ENCODE results near the gene PI4K2A.
A peak's percentile ranks its signal among the peaks of the same experiment; 100 is the strongest.

The PI4K2A gene

GRCh38 chr10:97676770-97677581 lies 36.5 kb downstream of the PI4K2A start:
- Histone ChIP-seq H4K20me1 (ENCODE audit: insufficient read depth, low read length) (no peaks in the 10 kb centered on the region), H3K9me2 (ENCODE audit: low read depth, low read length) (no peaks in the 10 kb centered on the region), H3K9me3 (ENCODE audit: low read length) (no peaks in the 10 kb centered on the region), H3K4me3 (ENCODE audit: low read depth, low read length, poor library complexity, severe bottlenecking) (no peak overlapping the region), H2AFZ (ENCODE audit: low read length) (no peak overlapping the region), H3K36me3 (ENCODE audit: insufficient read depth, low read length) (no peaks in the 10 kb centered on the region; the same call in 1 of the 2 replicates), H3K27ac (ENCODE audit: low read depth, low read length, poor library complexity, severe bottlenecking) (no peak overlapping the region), H3K4me2 (ENCODE audit: low read length) (no peak overlapping the region), H3K9ac (ENCODE audit: low read length) (no peak overlapping the region), H3K79me2 (ENCODE audit: insufficient read depth, low read length) (no peaks in the 10 kb centered on the region), H3K4me1 (ENCODE audit: insufficient read depth, low read length, severe bottlenecking) (no peaks in the 10 kb centered on the region), H3F3A (ENCODE audit: insufficient read depth, low read length) (no peaks in the 10 kb centered on the region), H3K27me3 (ENCODE audit: insufficient read depth, low read length) (no peaks in the 10 kb centered on the region)
- TF ChIP-seq CTCF (IDR thresholded peaks at IDR 0.05; ENCODE audit: low read length), result peak; percentile 44
- TF ChIP-seq EZH2 (IDR thresholded peaks at IDR 0.05; ENCODE audit: borderline replicate concordance, low read length), result no peak

GRCh38 chr10:97679594-97679993 lies 39.1 kb downstream of the PI4K2A start:
- H3K4me1 ChIP-seq (ENCODE audit: insufficient read depth, low read length, severe bottlenecking), result no peaks in the 10 kb centered on the region
- H3F3A ChIP-seq (ENCODE audit: insufficient read depth, low read length), result no peaks in the 10 kb centered on the region
- H2AFZ ChIP-seq (ENCODE audit: low read length), result no peak overlapping the region
- no peak overlapping the region for H3K4me3 ChIP-seq (ENCODE audit: low read depth, low read length, poor library complexity, severe bottlenecking)
- no peak overlapping the region for H3K9ac ChIP-seq (ENCODE audit: low read length)
- H3K27me3 ChIP-seq (ENCODE audit: insufficient read depth, low read length), result no peaks in the 10 kb centered on the region
- H3K79me2 ChIP-seq (ENCODE audit: insufficient read depth, low read length), result no peaks in the 10 kb centered on the region
- H3K9me3 ChIP-seq (ENCODE audit: low read length), result no peaks in the 10 kb centered on the region
- H4K20me1 ChIP-seq (ENCODE audit: insufficient read depth, low read length), result no peaks in the 10 kb centered on the region
- H3K9me2 ChIP-seq (ENCODE audit: low read depth, low read length), result no peaks in the 10 kb centered on the region
- H3K4me2 ChIP-seq (ENCODE audit: low read length), result no peak overlapping the region
- H3K36me3 ChIP-seq (ENCODE audit: insufficient read depth, low read length), result no peaks in the 10 kb centered on the region
- H3K27ac ChIP-seq (ENCODE audit: low read depth, low read length, poor library complexity, severe bottlenecking), result no peak overlapping the region
- TF ChIP-seq EZH2 (IDR thresholded peaks at IDR 0.05; ENCODE audit: borderline replicate concordance, low read length) (no peak), CTCF (IDR thresholded peaks at IDR 0.05; ENCODE audit: low read length) (no peak)

- no peaks in the 10 kb centered on the region for H4K20me1 ChIP-seq (ENCODE audit: insufficient read depth, low read length)
- no peaks in the 10 kb centered on the region for H3K9me2 ChIP-seq (ENCODE audit: low read depth, low read length)
- H3K9ac ChIP-seq (ENCODE audit: low read length), result no peak overlapping the region
- no peaks in the 10 kb centered on the region for H3K9me3 ChIP-seq (ENCODE audit: low read length)
- no peaks in the 10 kb centered on the region for H3K27me3 ChIP-seq (ENCODE audit: insufficient read depth, low read length)
- no peak overlapping the region for H3K4me3 ChIP-seq (ENCODE audit: low read depth, low read length, poor library complexity, severe bottlenecking)
- no peaks in the 10 kb centered on the region for H3K36me3 ChIP-seq (ENCODE audit: insufficient read depth, low read length)
- H3K4me2 ChIP-seq (ENCODE audit: low read length), result no peak overlapping the region
- H3K27ac ChIP-seq (ENCODE audit: low read depth, low read length, poor library complexity, severe bottlenecking), result no peak overlapping the region
- H3K4me1 ChIP-seq (ENCODE audit: insufficient read depth, low read length, severe bottlenecking), result peaks cover 7% of the 10 kb centered on the region
- no peak overlapping the region for H2AFZ ChIP-seq (ENCODE audit: low read length)
- TF ChIP-seq CTCF (IDR thresholded peaks at IDR 0.05; ENCODE audit: low read length) (no peak), EZH2 (IDR thresholded peaks at IDR 0.05; ENCODE audit: borderline replicate concordance, low read length) (no peak)
- H3F3A ChIP-seq (ENCODE audit: insufficient read depth, low read length), result no peaks in the 10 kb centered on the region
- no peaks in the 10 kb centered on the region for H3K79me2 ChIP-seq (ENCODE audit: insufficient read depth, low read length)
Measured at GRCh38 chr10:97682042-97682441, 41.6 kb downstream of the PI4K2A start.
